IMR-90 (cell line): ENCODE data around the gene DIP2C. TPM values are rescaled to one million over a fixed set of nuclear protein-coding genes. Genes with fewer than 3 reads are reported as not detected.

Source experiments
- ATAC-seq: fragments of 200-7000 bp; cut with Tn5 transposase; 2 replicates; pipeline ENCODE4 v1.9.1; 2020; ENCODE audit warnings: low read depth, mild to moderate bottlenecking, moderate library complexity
- BruUV-seq: library from RNA; stranded (reverse); fragments of 400-500 nt; replicated peaks from 2 replicates; lab custom pipeline; 2021; lab: Mats Ljungman, UMichigan
- CTCF ChIA-PET: fragments of 300-600 bp; formaldehyde crosslinking; extraction: SDS; loops from one replicate; lab custom pipeline; 2021; ENCODE audit warnings: antibody characterized with exemption; lab: Yijun Ruan, JAX
- POLR2A ChIA-PET: fragments of 300-600 bp; sonication (Branson Sonifier 250); formaldehyde crosslinking; loops from one replicate; lab custom pipeline; 2022; ENCODE audit warnings: antibody characterized with exemption; ENCODE audit not compliant: unreplicated experiment; lab: Charles Lee
- DNase-seq: peaks from one replicate; pipeline ENCODE4 v3.0.0; 2013
- H2AFZ ChIP-seq: replicated peaks from 2 replicates; pipeline ENCODE3; 2013; ENCODE audit warnings: low read length, mild to moderate bottlenecking; ENCODE audit not compliant: poor library complexity
- H2AK5ac ChIP-seq: 2 replicates; pipeline ENCODE4 v1.6.1; 2013; ENCODE audit warnings: low read depth, low read length, inconsistent platforms
- H2AK9ac ChIP-seq: replicated peaks from 2 replicates; pipeline ENCODE3; 2013; ENCODE audit warnings: mild to moderate bottlenecking, low read depth, low read length, moderate library complexity; ENCODE audit not compliant: poor library complexity
- H2BK120ac ChIP-seq: 2 replicates; pipeline ENCODE4 v1.6.1; 2013; ENCODE audit warnings: low read depth, low read length, inconsistent platforms
- H2BK15ac ChIP-seq: 3 replicates; pipeline ENCODE4 v1.6.1; 2013; ENCODE audit warnings: low read depth, low read length, inconsistent platforms
- H2BK20ac ChIP-seq: 2 replicates; pipeline ENCODE4 v1.6.1; 2013; ENCODE audit warnings: low read depth, mild to moderate bottlenecking, inconsistent platforms, low read length, moderate library complexity
- H2BK5ac ChIP-seq: 2 replicates; pipeline ENCODE4 v1.6.1; 2013; ENCODE audit warnings: mild to moderate bottlenecking, low read depth, low read length, inconsistent platforms; ENCODE audit not compliant: poor library complexity, severe bottlenecking
- H3K14ac ChIP-seq: replicated peaks from 2 replicates; pipeline ENCODE4 v1.6.1; 2013; ENCODE audit warnings: low read depth, low read length, inconsistent platforms
- H3K18ac ChIP-seq: 2 replicates; pipeline ENCODE4 v1.6.1; 2013; ENCODE audit warnings: low read depth, low read length, control low read depth
- H3K23ac ChIP-seq: 2 replicates; pipeline ENCODE4 v1.6.1; 2013; ENCODE audit warnings: low read depth, low read length, inconsistent platforms
- H3K27ac ChIP-seq: 2 replicates; pipeline ENCODE4 v1.5.1; 2013; ENCODE audit warnings: mild to moderate bottlenecking, control low read depth, low read length; ENCODE audit not compliant: insufficient read depth
- H3K27me3 ChIP-seq: 2 replicates; pipeline ENCODE4 v1.6.1; 2013; ENCODE audit warnings: low read length; ENCODE audit not compliant: control insufficient read depth, insufficient read depth
- H3K36me3 ChIP-seq: 2 replicates; pipeline ENCODE4 v1.6.1; 2013; ENCODE audit warnings: low read length, mixed read lengths; ENCODE audit not compliant: control insufficient read depth, insufficient read depth
- H3K4ac ChIP-seq: 2 replicates; pipeline ENCODE4 v1.6.1; 2013; ENCODE audit warnings: low read depth, low read length, inconsistent platforms
- H3K4me1 ChIP-seq: 2 replicates; pipeline ENCODE4 v1.6.1; 2013; ENCODE audit warnings: low read length, mixed read lengths; ENCODE audit not compliant: control insufficient read depth, insufficient read depth
- H3K4me2 ChIP-seq: 2 replicates; pipeline ENCODE4 v1.6.1; 2013; ENCODE audit warnings: low read depth, mild to moderate bottlenecking, control low read depth, low read length, moderate library complexity
- H3K4me3 ChIP-seq: 2 replicates; pipeline ENCODE4 v1.5.1; 2013; ENCODE audit warnings: low read depth, mild to moderate bottlenecking, control low read depth, low read length, moderate library complexity; ENCODE audit not compliant: insufficient read depth
- H3K56ac ChIP-seq: 2 replicates; pipeline ENCODE4 v1.6.1; 2013; ENCODE audit warnings: low read length, inconsistent platforms; ENCODE audit not compliant: insufficient read depth; ENCODE audit errors: extremely low read depth
- H3K79me1 ChIP-seq, 2 experiments: 2 replicates each; pipeline ENCODE4 v1.6.1; 2013; ENCODE audit warnings: low read length in 2 of 2, inconsistent platforms in 1 of 2, low read depth in 1 of 2
- H3K9ac ChIP-seq: 2 replicates; pipeline ENCODE4 v1.6.1; 2013; ENCODE audit warnings: low read depth, low read length, control low read depth
- H3K9me1 ChIP-seq: 2 replicates; pipeline ENCODE4 v1.6.1; 2013; ENCODE audit warnings: low read length, inconsistent platforms; ENCODE audit not compliant: insufficient read depth
- H3K9me3 ChIP-seq: 2 replicates; pipeline ENCODE4 v1.6.1; 2013; ENCODE audit warnings: low read length; ENCODE audit not compliant: control insufficient read depth, insufficient read depth
- H4K20me1 ChIP-seq: 2 replicates; pipeline ENCODE4 v1.6.1; 2013; ENCODE audit warnings: low read length, inconsistent platforms; ENCODE audit not compliant: insufficient read depth
- H4K5ac ChIP-seq: 2 replicates; pipeline ENCODE4 v1.6.1; 2013; ENCODE audit warnings: mild to moderate bottlenecking, low read depth, low read length, control low read depth
- H4K8ac ChIP-seq, 2 experiments: 2 replicates each; pipeline ENCODE4 v1.6.1; 2013; ENCODE audit warnings: low read depth in 2 of 2, low read length in 2 of 2, control low read depth in 1 of 2, inconsistent platforms in 1 of 2
- H4K91ac ChIP-seq: 2 replicates; pipeline ENCODE4 v1.6.1; 2013; ENCODE audit warnings: low read depth, low read length, inconsistent platforms; ENCODE audit not compliant: insufficient read depth
- MXI1 ChIP-seq: IDR thresholded peaks from 2 replicates; pipeline ENCODE4 v1.6.1; 2012; ENCODE audit warnings: low read depth, mild to moderate bottlenecking, low read length, moderate library complexity, borderline replicate concordance
- RFX5 ChIP-seq: IDR thresholded peaks from 2 replicates; pipeline ENCODE4 v1.8.0; 2012; ENCODE audit warnings: low read depth, mild to moderate bottlenecking, low read length, moderate library complexity
- SMC3 ChIP-seq: fragments of 150-350 bp; IDR thresholded peaks from 2 replicates; pipeline ENCODE4 v1.6.1; 2016; ENCODE audit warnings: low read depth, mild to moderate bottlenecking, antibody characterized with exemption, low read length, moderate library complexity
- USF2 ChIP-seq: fragments of 150-350 bp; IDR thresholded peaks from 2 replicates; pipeline ENCODE4 v1.6.1; 2017; ENCODE audit warnings: mild to moderate bottlenecking, antibody characterized with exemption, low read length, low read depth
- WGBS, 2 experiments: methylation state at CpG; one replicate each; pipeline versions ENCODE4 v1.1.5 to v1.1.7; 2013; ENCODE audit warnings: missing lambda C conversion rate in 2 of 2; ENCODE audit not compliant: insufficient read length in 1 of 2; ENCODE audit errors: extremely low coverage in 2 of 2; 5-methylcytosine and 5-hydroxymethylcytosine counted together
- dilution Hi-C: fragments of 300-500 bp; cut with HindIII; formaldehyde crosslinking; loops from one replicate; pipeline ENCODE4 v1.14.3; 2018; ENCODE audit warnings: low sequenced_read_pairs; ENCODE audit not compliant: unreplicated experiment
- in situ Hi-C: fragments of 300-500 bp; cut with MboI; formaldehyde crosslinking; loops from 3 replicates; pipeline ENCODE4 v1.14.3; 2019; ENCODE audit warnings: low sequenced_read_pairs, inconsistent platforms, mixed read lengths
- intact Hi-C: fragments of 100-400 bp; cut with micrococcal nuclease; formaldehyde crosslinking; loops from 2 replicates; pipeline ENCODE4 v1.10.0; 2022
- polyA plus RNA-seq, 3 experiments: library from polyadenylated mRNA; depleted of rRNA; stranded (reverse); fragments of >200 nt; gene quantifications; 2 replicates each; pipeline ENCODE4 v1.2.3, GENCODE V29; 2012; ENCODE audit warnings: low replicate concordance in 1 of 3
- total RNA-seq: library from RNA; depleted of rRNA; stranded (reverse); fragments of >200 nt; gene quantifications from 2 replicates; pipeline ENCODE4 v1.2.3, GENCODE V29; 2012

DIP2C gene
- total and polyA plus RNA-seq, 2 of the 4 experiments (the other 2 are of a cell fraction) = 8.6 to 17.3 TPM

GRCh38 chr10:604716-605631 lies 84.5 kb downstream of the DIP2C start (continued):
- TF ChIP-seq MXI1 (no peak), SMC3 (no peak)

GRCh38 chr10:603745-604144 lies 85.7 kb downstream of the DIP2C start:
- Histone ChIP-seq H3K9me3 (no peaks in the 10 kb centered on the region), H4K8ac (no peak overlapping the region; a peak in 1 of 4 replicates), H4K20me1 (peaks cover 18% of the 10 kb centered on the region), H4K91ac (peak overlapping the region; percentile 34; the same call in 1 of the 2 replicates), H3K23ac (no peak overlapping the region), H2AK5ac (peak overlapping the region; percentile 63; the same call in 1 of the 2 replicates), H3K9me1 (peaks cover 54% of the 10 kb centered on the region), H3K4me1 (peaks cover 45% of the 10 kb centered on the region), H2AFZ (no peak overlapping the region), H4K5ac (no peak overlapping the region), H3K27ac (no peak overlapping the region), H3K4me3 (no peak overlapping the region), H3K14ac (no peak overlapping the region), H3K9ac (no peak overlapping the region), H2BK15ac (no peak overlapping the region), H3K36me3 (no peaks in the 10 kb centered on the region), H3K56ac (no peak overlapping the region), H2BK5ac (no peak overlapping the region), H3K27me3 (no peaks in the 10 kb centered on the region), H2BK20ac (no peak overlapping the region), H3K4me2 (no peak overlapping the region), H2BK120ac (no peak overlapping the region), H3K79me1 (peaks cover 56 to 88% of the 10 kb centered on the region in 2 experiments), H3K18ac (no peak overlapping the region; the same call in 1 of the 2 replicates), H3K4ac (peak overlapping the region; percentile 34), H2AK9ac (no peak overlapping the region)
- DNase-seq (no peak), ATAC-seq (no peak)
- CTCF ChIA-PET = no interaction called here
- WGBS, 2 experiments = 85% methylated on average over 2 of the region's 6 CpGs; no CpG with 5 or more reads in 1 of the 2 experiments
- intact Hi-C loops = no loop called here
- in situ Hi-C loops = no loop called here
- POLR2A ChIA-PET = no interaction called here
- BruUV-seq = no TSS peak
- dilution Hi-C loops = no loop called here
- TF ChIP-seq RFX5 (no peak), USF2 (no peak)
